GM19452 (cell line): ENCODE data around the gene SSPN.
A peak's percentile ranks its signal among the peaks of the same experiment; 100 is the strongest.

Experiments used
- ATAC-seq: cut with Tn5 transposase; IDR thresholded peaks from one replicate; pipeline ENCODE4 v1.9.1; 2021; ENCODE audit not compliant: unreplicated experiment

SSPN gene

GRCh38 chr12:26185532-26186320, 9.6 kb upstream of the SSPN start:
- ATAC-seq, result no peak

GRCh38 chr12:26187014-26187798, 8.2 kb upstream of the SSPN start:
- ATAC-seq, result no peak

- ATAC-seq, result no peak
Observed at GRCh38 chr12:26188127-26188526, 7.2 kb upstream of the SSPN start.

GRCh38 chr12:26188641-26189040, 6.7 kb upstream of the SSPN start:
- ATAC-seq, result no peak

GRCh38 chr12:26192142-26192541, 3.2 kb upstream of the SSPN start:
- ATAC-seq, result no peak

GRCh38 chr12:26193539-26193938, 1.8 kb upstream of the SSPN start:
- ATAC-seq, result no peak

GRCh38 chr12:26195641-26196420, 458 bp downstream of the SSPN start:
- peak; percentile 68 for ATAC-seq

GRCh38 chr12:26196421-26196716, 996 bp downstream of the SSPN start:
- ATAC-seq, result no peak

GRCh38 chr12:26197832-26198231, 2.5 kb downstream of the SSPN start:
- no peak for ATAC-seq

- no peak for ATAC-seq
Observed at GRCh38 chr12:26198742-26199141, 3.4 kb downstream of the SSPN start.

- ATAC-seq, result no peak
Observed at GRCh38 chr12:26203167-26203780, 7.9 kb downstream of the SSPN start.

- no peak for ATAC-seq
Observed at GRCh38 chr12:26204612-26205289, 9.4 kb downstream of the SSPN start.

GRCh38 chr12:26205298-26205697, 9.9 kb downstream of the SSPN start:
- no peak for ATAC-seq

- no peak for ATAC-seq
Observed at GRCh38 chr12:26205941-26206340, 10.6 kb downstream of the SSPN start.

GRCh38 chr12:26211331-26211730, 16.0 kb downstream of the SSPN start:
- ATAC-seq, result no peak

GRCh38 chr12:26212396-26212795, 17.0 kb downstream of the SSPN start:
- no peak for ATAC-seq

GRCh38 chr12:26212988-26213387, 17.6 kb downstream of the SSPN start:
- ATAC-seq, result no peak

- ATAC-seq, result no peak
Observed at GRCh38 chr12:26214121-26214520, 18.7 kb downstream of the SSPN start.

GRCh38 chr12:26219736-26220135, 24.4 kb downstream of the SSPN start:
- no peak for ATAC-seq

GRCh38 chr12:26224657-26225056, 29.3 kb downstream of the SSPN start:
- no peak for ATAC-seq

GRCh38 chr12:26226122-26226521, 30.7 kb downstream of the SSPN start:
- no peak for ATAC-seq
